IPS DF 19.7 (cell line): ENCODE results near the gene KCTD12.
"Not testable (repeated sequence)": the region's sequence is repeated elsewhere in the genome, so short reads cannot be mapped to it uniquely, and the experiment has no call there.

ENCODE experiments used
- DNase-seq: peaks from one replicate; pipeline ENCODE4 v3.0.0-alpha.2; 2013; ENCODE audit warnings: low read depth, low spot score

KCTD12 gene

GRCh38 chr13:76886292-76887075 lies at the start of gene KCTD12:
KCTD12 (minus strand) TSS chr13:76886405; CDS start chr13:76886148, 257 bp downstream.
- DNase-seq: no peak

DNA sequence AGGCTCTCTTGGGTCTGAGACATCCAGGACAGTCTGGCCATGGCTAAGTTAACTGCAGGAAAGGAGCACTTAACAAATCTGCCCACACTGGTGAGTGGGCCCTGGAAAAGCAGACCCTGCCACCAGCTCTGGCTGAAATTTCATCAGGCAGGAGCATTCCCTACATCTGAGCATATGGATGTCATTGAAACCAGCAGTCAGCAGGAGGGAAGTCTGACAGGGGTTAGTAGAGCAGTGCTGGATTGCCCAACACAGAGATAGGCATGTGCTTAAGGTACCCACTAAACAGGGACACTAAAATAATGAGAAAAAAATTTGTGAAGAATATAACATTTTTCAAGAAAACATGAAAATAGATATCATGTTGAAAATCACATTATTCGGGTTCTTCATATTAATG lies 48.5 kb upstream of the KCTD12 start:
- no peak for DNase-seq

GRCh38 chr13:76932076-76932475 lies 45.9 kb upstream of the KCTD12 start:
- DNase-seq: no peak

DNA sequence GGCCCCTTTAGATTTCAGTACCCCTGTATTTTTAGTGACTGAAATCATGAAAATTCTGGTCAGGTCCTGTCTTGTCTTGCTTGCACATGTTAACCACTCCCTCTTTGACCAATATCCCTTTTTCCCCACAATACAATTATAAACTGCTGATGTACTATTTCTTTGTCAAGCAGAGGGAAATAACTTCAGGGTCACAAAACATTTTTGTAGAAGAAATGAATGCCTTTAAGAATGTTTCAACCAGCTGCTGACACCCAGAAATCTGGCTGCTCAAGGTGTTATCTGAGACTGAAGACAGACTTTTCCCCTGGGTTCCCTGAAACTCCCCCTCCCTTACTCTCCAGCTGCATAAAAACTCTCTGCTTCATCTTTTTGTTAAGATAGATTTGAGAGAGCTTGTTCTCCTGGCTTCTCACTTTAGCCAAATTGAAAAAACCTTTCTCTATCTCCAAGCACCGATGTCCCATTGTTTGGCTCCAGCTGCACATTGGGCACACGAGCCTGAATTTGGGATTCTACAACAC lies 43.7 kb upstream of the KCTD12 start:
- DNase-seq: no peak

DNA sequence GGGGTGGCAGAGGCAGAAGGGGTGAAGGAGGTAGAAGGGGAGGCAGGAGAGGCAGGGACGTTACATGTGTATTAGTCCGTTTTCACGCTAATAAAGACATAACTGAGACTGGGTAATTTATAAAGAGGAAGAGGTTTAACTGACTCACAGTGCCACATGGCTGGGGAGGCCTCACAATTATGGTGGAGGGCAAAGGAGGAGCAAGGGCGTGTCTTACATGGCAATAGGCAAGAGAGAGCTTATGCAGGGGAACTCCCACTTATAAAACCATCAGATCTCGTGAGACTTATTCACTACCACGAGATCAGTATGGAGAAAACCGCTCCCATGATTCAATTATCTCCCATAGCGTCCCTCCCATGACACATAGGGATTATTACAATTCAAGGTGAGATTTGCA lies 43.1 kb upstream of the KCTD12 start:
- DNase-seq: no peak

GRCh38 chr13:76928456-76928855 lies 42.3 kb upstream of the KCTD12 start:
- no peak for DNase-seq

DNA sequence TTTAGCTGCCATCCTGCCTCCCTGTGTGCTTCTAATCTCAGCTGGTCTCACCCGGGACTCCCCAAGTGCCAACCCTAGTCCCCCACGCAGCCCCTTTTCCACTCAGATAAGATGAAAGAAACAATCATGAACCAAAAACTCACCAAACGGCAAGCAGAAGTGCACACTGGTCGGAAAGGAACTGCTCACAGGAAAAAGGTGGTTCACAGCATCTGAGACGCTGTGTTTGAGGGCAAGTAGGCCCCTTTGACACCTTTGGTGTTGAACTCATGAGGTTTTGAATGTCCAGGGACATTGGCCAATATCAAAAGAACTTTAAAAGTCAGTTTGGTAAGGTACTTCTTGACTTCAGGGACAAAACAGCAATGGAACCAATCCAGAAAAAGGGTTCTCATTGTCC lies 41.8 kb upstream of the KCTD12 start:
- no peak for DNase-seq

DNA sequence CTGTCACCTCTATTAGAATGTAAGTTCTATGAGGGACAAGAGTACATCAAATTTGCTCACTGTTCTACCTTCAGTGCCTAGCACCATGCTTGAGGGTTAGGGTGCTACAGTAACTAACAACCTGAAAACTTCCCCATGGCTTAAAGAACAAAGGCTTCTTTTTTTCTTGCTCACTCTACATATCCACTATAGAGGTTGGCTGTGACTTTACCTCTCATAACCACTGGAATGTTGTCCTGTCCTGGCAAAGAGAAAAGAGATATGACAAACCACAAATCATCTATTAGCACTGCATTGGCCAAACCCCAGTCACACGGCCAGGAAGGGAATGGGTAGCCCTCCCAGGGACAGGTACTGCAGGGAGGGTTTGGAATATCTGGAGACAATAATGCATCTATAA lies 38.9 kb upstream of the KCTD12 start:
- no peak for DNase-seq

DNA sequence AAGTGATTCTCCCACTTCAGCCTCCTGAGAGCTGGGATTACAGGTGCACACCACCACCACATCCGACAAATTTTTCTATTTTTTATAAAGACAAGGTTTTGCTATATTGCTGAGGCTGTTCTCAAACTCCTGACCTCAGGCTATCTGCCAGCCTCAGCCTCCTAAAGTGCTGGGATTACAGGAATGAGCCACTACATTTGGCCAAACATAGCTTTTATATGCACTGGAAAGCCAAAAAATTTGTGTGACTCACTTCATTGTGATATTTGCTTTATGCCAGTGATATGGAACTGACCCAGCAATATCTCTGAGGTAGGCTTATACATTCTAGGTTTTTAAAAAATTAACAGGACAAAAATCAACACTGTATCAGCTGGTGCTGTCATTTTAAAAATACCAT lies 35.3 kb upstream of the KCTD12 start:
- DNase-seq: no peak

- not testable (repeated sequence) for DNase-seq
These were observed 31.7 kb upstream of the KCTD12 start for GRCh38 chr13:76917755-76918481.

GRCh38 chr13:76917095-76917494 lies 30.9 kb upstream of the KCTD12 start:
- DNase-seq: no peak

DNA sequence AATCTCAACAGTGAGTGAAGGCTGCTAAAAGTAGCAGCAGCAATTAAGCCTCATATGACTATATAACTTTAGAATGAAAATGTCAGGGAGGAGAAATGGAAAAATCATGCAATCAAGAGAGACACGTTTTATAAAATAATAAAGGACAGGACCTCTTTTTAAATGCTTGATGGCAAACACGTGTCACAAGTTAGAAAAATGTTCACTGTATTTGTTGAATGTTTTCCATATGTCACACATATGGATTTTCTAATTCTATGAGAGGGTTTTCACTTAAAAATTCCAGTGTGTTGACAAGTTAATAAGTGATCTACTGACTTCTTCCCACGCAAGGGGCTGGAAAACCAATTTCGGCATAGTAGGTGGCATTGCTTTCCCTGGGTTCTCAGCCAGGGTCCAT lies 27.7 kb upstream of the KCTD12 start:
- no peak for DNase-seq

GRCh38 chr13:76912476-76912875 lies 26.3 kb upstream of the KCTD12 start:
- no peak for DNase-seq

DNA sequence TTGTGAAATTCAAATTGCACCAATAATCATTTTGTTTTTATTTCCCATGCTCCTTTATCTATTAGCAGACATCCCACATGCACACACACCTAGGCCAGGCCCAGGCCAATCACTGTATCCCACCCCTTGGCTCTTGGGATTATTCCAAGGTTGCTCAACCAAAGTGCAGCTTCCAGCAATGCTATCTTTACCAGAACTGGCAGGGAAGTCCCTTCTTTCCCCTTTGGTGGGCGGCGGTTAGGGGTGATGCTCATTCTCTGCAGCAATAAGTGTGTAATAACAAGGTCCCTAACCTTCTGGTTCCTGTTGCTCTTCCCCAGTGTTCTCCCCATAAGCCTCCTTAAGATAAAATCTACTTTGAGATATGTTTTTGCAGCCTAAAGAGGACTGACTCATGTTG lies 18.3 kb upstream of the KCTD12 start:
- no peak for DNase-seq

DNA sequence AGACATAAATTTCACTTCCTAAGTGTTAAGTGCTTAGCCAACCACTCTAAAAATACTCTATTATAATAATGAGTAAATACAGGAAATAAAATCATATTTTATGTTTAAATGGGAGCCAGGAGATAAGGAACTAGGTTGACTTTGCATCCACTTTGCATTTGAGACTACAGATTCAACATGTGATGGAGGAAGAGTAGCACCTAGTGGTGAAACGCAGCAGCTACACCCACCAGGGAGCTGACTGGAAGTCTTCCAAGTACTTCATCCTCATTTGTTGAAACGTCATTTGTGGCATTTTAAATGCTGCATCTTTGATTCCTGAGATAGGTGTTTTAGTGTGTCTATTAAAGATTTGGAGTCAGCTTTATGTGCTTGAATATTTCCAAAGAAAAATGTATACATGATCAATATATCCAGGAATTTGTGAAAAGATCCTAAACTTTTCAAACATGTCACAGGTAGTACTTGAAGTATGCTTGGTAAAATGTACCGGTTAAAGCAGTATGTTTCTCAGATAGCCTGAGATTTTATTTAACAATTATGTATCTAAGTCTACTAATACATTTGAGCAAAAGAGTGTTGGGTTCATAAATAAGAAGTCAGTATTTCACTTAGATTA lies 17.4 kb upstream of the KCTD12 start:
- DNase-seq: no peak

- DNase-seq: not testable (repeated sequence)
These were observed 12.9 kb upstream of the KCTD12 start for GRCh38 chr13:76899066-76899465.

GRCh38 chr13:76897171-76897570 lies 11.0 kb upstream of the KCTD12 start:
- DNase-seq: not testable (repeated sequence)

DNA sequence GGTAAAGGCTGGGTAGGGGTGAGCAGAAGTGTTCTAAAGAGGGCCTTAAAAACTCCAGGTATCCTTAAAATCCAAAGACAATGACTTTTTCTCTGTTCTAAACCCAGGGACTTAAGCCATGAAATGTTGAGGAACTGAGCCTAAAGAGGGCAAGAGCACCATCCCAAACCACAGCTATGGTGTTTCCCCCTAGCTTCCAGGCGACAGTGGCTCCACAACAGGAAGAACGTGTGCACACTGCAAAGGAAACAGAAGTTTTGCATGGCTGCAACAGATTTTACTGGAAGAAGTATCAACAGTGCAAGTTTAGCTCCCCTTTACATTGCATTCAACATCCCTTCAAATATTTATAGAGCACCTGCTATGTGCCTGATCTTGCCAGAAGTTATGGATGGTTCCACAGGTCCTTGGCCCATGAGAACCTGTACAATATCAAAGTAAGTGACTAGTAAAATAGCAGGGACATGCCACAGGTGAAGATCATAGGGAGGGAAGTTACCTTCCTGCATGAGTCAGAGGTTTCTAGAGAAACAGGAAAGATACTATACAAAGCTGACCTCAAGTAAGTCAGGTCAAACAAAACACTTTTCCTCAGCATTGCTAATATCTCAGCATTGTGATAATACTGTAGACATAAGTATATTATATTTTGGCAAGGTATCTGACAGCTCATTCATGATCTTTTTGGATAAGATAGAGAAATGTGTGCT lies 8.4 kb upstream of the KCTD12 start:
- no peak for DNase-seq

- no peak for DNase-seq
These were observed 6.3 kb upstream of the KCTD12 start for GRCh38 chr13:76892488-76892887.

DNA sequence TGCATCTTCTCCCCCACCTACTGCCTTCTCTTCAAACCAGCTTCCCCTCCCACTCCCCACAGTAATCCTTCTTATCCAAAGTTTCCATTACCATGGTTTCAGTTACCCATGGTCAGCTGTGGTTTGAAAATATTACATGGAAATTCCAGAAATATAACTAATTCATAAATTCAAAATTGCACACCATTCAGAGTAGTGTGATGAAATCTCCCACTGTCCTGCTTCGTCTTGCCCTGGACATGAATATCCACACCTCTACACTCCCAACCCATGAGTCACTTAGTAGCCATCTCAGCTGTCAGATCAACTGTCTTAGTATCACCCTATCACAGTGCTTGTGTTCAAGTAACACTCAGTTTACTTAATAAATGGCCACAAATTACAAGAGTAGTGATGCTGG lies 3.8 kb upstream of the KCTD12 start:
- DNase-seq: no peak

DNA sequence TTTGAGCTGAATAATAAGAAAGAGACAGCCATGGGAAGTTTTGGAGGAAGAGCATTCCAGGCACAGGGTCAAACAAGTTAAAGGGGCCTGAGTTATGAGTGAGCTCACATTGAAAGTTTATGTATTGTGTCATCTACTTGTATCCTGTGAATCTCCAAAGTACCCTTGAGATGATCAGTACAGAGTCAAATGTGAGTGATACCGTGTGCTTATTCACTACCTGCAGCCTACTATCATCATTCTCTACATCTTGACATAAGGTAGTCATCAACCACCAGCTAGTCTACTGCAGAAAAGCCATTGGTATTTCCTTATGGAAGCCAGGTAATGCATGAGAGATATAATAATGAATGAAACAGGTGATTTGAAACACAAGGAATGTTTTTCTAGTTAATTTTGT lies 3.0 kb upstream of the KCTD12 start:
- no peak for DNase-seq

DNA sequence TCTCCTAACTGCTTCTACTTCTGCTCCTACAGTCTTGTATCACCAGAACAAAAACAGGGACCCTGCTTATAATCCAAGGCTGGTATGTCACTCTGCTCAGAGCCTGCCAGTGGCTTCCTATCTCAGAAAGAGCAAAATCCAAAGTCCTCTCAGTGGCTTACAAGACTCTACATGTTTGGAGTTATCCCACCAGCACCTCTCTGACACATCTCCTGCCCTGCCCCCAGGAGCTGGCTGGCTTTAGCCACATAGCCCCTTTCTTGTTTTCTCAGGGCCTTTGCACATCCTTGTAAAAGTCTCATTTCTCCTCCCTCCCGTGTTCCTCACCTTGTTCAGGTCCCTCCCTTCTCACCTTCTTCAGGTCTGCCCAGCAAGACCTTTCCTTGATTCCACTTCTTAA lies 2.2 kb upstream of the KCTD12 start:
- no peak for DNase-seq
